GM12891 (cell line): ENCODE measurements around the gene CELF2.

Source experiments
- POLR2A ChIP-seq: IDR thresholded peaks from 2 replicates; pipeline ENCODE4 v1.6.1; 2011; ENCODE audit warnings: low read depth, low read length, control low read depth
- POLR2AphosphoS5 ChIP-seq: IDR thresholded peaks from 2 replicates; pipeline ENCODE4 v1.6.1; 2011; ENCODE audit warnings: low read depth, low read length, control low read depth
- POU2F2 ChIP-seq: IDR thresholded peaks from 2 replicates; pipeline ENCODE4 v1.6.1; 2011; ENCODE audit warnings: low read depth, mild to moderate bottlenecking, control low read depth, low read length, moderate library complexity
- TAF1 ChIP-seq: IDR thresholded peaks from 2 replicates; pipeline ENCODE4 v1.6.1; 2011; ENCODE audit warnings: low read depth, low read length, control low read depth

DNA sequence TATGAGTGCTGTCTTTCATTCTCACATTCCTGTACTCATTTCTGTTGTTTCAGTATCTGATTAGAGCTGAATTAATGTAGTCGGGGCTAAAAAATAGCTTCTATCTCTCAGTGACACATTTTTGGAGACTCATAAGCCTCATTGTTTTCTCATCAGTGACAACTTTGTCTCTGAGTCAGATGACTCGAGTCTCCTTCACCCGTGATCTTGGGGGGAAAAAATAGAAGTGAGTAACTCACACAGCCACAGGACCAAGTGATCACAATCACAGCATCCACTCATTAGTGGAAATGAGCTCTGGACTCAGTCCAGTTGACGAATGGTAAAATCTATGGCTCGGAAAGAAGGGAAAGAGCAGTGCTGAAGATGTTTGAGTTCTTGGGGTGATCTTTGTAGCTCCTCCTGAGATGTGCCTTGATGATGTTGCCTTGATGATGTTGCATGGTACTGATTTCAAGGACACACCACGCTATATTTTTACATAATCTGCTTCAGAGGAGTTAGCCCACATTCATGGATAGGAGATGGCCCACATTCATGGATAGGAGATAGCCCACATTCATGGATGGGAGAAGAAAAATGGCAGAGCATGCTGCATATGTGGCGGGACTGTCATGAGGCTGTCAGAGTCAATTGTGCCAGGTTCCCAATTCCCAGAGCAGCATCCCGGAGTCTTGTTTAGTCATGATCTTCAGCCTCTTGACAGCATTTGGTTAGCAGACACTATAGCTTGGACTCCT, 214.7 kb downstream of the CELF2 start:
- TF ChIP-seq POLR2A (no peak), POLR2AphosphoS5 (no peak), TAF1 (no peak), POU2F2 (no peak)
